Nucleus accumbens (tissue), 56 donors: ENCODE data around the gene UBAP1L.
"Not testable (repeated sequence)": the region's sequence is repeated elsewhere in the genome, so short reads cannot be mapped to it uniquely, and the experiment has no call there.

Experiments used
- DNase-seq, 56 donors: peaks; one replicate each; lab custom pipeline; 2025; lab: John Stamatoyannopoulos, UW

Gene UBAP1L

DNA sequence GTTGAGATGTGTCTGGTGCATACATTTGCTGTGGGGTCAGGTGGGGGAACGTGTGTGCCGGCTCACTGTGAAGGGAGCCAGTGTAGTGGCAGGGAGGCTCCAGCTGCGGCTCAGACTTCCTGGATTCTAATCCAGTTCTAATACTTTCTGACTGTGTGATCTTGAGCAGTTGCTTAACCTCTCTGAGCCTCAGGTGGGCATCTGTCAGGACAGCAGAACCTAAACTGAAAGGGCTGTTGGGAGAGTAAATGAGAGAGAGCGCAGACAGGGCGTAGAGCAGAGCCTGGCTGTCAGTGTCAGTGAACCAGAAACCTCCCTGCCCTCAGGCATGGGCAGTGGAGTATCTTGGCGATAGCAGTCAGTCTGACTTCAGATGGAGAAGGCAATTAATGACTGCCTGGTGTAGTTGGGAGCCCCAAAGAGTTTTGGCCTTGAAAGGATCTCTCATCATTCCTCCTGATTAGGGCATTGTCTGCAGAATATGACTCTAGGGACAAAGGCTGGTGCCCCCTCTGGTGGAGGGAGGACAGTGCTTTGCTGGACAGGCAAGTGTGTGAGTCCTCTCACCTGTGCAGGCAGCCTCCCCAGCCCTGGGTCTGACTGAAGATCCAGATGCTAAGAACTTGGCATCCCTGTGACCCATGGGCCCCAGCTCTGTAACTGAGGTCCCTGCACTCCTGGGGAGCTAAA is 28.9 kb downstream of the UBAP1L start:
- peak in 1 of 56 donors; percentile 21 for DNase-seq

- DNase-seq: no peak
These were observed 29.7 kb downstream of the UBAP1L start for GRCh38 chr15:65085207-65085753.

- DNase-seq: no peak
These were observed 30.3 kb downstream of the UBAP1L start for GRCh38 chr15:65084500-65085206.

DNA sequence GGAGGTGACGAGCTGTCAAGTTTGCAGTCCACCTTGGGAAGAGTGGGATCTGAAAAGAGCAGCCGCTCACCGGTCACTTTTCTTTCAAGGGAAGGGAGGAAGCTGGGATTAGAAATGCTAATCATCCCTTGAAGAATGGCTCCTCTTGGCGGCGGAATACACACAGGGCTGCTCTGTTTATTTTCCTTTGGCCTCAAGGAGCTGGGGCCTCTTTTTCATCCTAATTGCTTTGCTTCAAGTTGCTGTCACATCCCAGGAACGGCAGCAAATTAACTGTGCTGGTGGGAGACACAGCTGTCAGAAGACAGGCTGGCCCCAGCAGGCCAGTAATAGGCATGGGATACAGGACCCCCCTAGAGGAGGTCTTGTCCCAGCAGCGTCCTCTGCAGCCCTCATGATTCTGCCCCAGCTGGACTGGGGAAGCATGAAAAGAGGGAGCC is 31.7 kb downstream of the UBAP1L start:
- DNase-seq: peak in 19 of 56 donors; percentile 14 to 64 (median 29)

GRCh38 chr15:65082303-65082953 is 32.6 kb downstream of the UBAP1L start:
- no peak for DNase-seq

DNA sequence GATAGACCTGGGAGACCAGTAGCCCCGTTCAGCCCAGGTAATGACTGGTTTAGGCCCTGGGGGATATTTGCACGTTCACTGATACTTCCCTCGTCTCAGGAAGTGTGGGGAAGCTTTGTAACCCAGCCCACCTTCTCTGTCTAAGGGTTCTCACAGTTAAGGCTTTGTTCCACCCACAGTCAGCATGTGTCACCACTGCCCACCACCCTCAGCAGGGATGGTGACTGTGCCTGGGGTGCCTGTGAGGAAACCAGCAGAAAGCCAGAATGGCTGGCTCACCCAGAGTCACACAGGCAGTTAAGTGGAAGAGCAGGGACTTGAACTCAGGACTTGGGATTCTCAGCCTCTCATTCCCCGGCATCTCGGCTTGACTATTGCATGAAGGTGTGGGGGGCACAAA is 33.2 kb downstream of the UBAP1L start:
- no peak for DNase-seq

DNA sequence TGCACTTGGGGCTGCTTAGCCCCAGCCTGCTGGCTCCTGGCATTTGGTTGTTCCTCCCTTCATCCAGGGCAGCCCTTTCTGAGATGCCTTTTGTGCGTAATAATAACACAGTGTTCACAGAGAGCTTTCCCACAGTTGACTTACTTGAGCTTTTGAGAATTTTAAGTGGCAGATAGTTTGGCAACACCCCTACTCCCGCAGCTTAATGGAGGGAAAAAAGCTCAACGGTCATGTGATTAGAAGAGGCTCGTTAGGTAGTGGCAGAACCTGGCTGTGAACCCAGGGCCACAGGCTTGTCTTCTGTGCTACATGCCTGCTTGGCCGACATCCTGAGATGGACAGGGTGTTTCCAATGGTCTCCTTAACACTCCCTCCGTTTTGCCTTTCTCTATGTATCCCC is 33.7 kb downstream of the UBAP1L start:
- DNase-seq: peak in 2 of 56 donors; percentile 21 to 63

DNA sequence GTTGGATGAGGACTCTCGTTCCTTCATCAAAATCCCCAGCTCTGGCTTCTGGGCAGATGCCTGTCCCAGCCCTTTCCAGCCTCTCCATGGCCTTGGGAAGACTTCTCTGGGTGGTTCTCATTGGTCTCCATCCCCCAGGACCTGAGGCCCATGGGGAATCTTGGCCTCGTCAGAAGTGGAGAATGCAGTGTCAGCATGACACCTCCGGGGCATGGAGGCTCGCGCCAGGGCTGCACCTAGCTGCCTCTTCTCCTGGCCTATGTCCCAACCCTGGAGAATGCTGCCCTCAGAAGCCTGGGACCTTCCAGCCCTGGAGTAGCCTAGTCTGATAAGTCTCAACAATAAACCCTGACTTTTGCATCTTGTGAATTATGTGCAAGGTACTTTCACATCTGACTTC is 35.4 kb downstream of the UBAP1L start:
- no peak for DNase-seq

- DNase-seq: peak in 5 of 56 donors; percentile 9 to 53 (median 19)
These were observed 37.0 kb downstream of the UBAP1L start for GRCh38 chr15:65077981-65078352.

- no peak for DNase-seq
These were observed 37.6 kb downstream of the UBAP1L start for GRCh38 chr15:65077291-65077980.

- DNase-seq: no peak
These were observed 38.3 kb downstream of the UBAP1L start, which contains the start of gene KBTBD13 for GRCh38 chr15:65076486-65077290. Gene KBTBD13 (plus strand): TSS chr15:65076746. CDS start chr15:65076816, 70 bp downstream.

DNA sequence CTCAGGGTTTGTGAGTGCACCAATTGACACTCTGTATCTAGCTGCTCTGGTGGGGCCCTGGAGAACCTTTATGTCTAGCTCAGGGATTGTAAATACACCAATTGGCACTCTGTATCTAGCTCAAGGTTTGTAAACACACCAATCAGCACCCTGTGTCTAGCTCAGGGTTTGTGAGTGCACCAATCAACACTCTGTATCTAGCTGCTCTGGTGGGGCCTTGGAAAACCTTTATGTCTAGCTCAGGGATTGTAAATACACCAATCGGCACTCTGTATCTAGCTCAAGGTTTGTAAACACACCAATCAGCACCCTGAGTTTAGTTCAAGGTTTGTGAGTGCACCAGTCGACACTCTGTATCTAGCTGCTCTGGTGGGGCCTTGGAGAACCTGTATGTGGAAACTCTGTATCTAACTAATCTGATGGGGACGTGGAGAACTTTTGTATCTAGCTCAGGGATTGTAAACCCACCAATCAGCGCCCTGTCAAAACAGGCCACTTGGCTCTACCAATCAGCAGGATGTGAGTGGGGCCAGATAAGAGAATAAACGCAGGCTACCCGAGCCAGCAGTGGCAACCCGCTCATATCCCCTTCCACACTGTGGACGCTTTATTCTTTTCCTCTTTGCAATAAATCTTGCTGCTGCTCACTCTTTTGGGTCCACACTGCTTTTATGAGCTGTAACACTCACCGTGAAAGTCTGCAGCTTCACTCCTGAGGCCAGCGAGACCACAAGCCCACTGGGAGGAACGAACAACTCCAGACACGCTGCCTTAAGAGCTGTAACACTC is 39.2 kb downstream of the UBAP1L start:
- not testable (repeated sequence) for DNase-seq

DNA sequence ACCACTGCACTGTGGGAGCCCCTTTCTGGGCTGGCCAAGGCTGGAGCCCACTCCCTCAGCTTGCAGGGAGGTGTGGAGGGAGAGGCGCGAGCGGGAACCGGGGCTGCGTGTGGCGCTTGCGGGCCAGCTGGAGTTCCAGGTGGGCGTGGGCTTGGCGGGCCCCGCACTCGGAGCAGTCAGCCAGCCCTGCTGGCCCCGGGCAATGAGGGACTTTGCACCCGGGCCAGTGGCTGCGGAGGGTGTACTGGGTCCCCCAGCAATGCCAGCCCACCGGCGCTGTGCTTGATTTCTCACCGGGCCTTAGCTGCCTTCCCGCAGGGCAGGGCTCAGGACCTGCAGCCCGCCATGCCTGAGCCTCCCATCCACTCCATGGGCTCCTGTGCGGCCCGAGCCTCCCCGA is 40.1 kb downstream of the UBAP1L start:
- not testable (repeated sequence) for DNase-seq

DNA sequence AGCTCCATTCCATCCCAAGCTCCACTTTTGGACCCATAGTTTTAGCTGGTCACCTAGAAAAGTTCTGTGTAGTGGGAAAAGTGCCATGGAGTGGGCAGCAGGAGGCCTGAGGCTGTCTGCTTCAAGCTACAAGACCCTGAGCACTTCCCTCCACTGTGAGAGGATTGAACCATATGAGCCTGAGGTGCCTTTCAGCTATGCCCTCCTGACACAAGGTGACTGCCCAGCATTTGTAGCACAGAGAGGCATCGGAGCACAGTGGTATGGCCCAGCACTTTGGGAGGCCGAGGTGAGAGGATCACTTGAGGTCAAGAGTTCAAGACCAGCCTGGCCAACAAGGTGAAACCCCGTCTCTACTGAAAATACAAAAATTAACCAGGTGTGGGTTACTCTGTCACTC is 42.4 kb downstream of the UBAP1L start:
- DNase-seq: no peak

DNA sequence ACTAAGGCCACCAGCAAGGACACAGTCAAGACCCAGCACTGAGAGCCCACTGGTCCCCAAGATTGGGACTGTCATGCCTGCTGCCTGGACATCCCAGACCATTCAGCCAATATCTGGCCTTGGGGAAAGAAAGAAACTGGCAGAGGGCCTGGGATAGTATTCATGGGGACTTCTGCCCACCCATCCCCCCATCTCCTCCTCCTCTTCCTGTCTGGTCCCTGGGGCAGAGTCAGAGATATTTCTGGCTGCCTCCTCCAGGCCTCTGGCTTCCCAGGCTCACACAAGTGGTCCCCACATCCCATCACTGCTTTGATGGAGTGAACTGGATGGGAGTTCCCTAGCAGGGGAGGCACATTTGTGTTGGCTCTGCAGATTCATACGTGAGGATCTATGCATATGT is 43.0 kb downstream of the UBAP1L start:
- DNase-seq: no peak

DNA sequence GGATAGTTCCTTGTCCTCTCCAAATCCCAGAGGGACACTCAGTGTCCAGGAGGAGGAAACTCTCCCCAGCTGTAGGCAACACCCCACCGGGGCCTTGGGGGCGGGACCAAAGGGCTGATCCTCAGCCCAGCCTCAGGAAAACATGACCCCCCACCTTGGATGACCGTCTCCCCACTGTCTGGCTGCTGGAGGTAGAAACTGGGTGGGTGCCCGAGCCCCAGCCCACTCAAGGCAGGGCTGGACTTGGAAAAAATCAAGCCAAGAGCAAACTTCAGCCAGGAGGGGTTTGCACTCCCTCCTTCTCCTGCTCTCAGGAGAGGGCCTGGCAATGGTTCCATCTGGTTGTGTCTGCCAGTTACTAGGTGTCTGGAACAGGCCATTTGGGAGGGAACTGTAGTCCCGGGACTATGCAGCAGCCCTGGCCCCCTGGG is 43.6 kb downstream of the UBAP1L start:
- DNase-seq: peak in 18 of 56 donors; percentile 17 to 63 (median 32)

- no peak for DNase-seq
These were observed 45.0 kb downstream of the UBAP1L start for GRCh38 chr15:65069779-65070546.

DNA sequence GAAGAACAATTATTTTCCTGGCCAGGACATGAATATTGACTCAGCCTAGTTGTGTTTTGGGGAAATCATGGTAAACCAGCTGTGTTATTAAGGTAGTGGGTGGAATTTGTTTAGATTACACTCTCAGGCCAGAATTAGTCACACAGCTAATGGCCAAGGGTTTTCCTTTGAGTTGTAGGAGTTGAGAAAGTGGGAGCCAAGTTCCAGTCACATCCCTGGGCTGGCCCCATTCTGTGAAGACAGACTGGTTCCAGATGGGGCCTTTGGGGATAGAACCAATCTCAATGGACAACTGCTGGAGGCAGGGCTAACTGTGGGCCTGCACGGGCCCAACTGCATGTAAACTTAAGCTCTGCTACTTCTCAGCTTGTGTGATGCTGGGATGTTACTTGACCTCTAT is 45.8 kb downstream of the UBAP1L start:
- DNase-seq: no peak
